Natural killer cell (primary cell): ENCODE results near the gene CSTF3. TPM values are rescaled to one million over a fixed set of nuclear protein-coding genes. Genes with fewer than 3 reads are reported as not detected.

Source experiments
- ATAC-seq, 3 donors: fragments of 150-1000 bp in 2 of 3; fragments of 200-7000 bp in 1 of 3; cut with Tn5 transposase; 1 replicate in 1 of 3; 2 replicates in 2 of 3; pipeline ENCODE4 v1.10.0; 2021; ENCODE audit warnings: mild to moderate bottlenecking in 2 of 3, moderate library complexity in 2 of 3
- DNase-seq, 2 donors: peaks; one replicate each; pipeline versions ENCODE4 v3.0.0 to v3.0.0-alpha.2; 2013 to 2021; ENCODE audit warnings: mixed read lengths in 1 of 2
- H3K27ac ChIP-seq: one replicate; pipeline ENCODE4 v1.5.1; 2013; ENCODE audit warnings: mild to moderate bottlenecking, low read length
- H3K27me3 ChIP-seq: one replicate; pipeline ENCODE4 v1.6.1; 2013; ENCODE audit warnings: low read length; ENCODE audit not compliant: control insufficient read depth, insufficient read depth
- H3K36me3 ChIP-seq: one replicate; pipeline ENCODE4 v1.6.1; 2013; ENCODE audit warnings: low read length; ENCODE audit not compliant: control insufficient read depth, insufficient read depth
- H3K4me1 ChIP-seq: one replicate; pipeline ENCODE4 v1.6.1; 2013; ENCODE audit warnings: low read length; ENCODE audit not compliant: control insufficient read depth, insufficient read depth
- H3K4me3 ChIP-seq: one replicate; pipeline ENCODE4 v1.5.1; 2013; ENCODE audit warnings: low read length
- H3K9me3 ChIP-seq: one replicate; pipeline ENCODE4 v1.6.1; 2013; ENCODE audit warnings: low read length; ENCODE audit not compliant: control insufficient read depth, insufficient read depth
- H3K27ac Mint-ChIP-seq, 2 donors: one replicate each; pipeline ENCODE4 v1.8.0; 2022; ENCODE audit warnings: mild to moderate bottlenecking in 2 of 2, mixed read lengths in 2 of 2, moderate library complexity in 1 of 2
- H3K27me3 Mint-ChIP-seq, 2 donors: one replicate each; pipeline ENCODE4 v1.8.0; 2022; ENCODE audit warnings: low read depth in 2 of 2, mixed read lengths in 2 of 2
- H3K36me3 Mint-ChIP-seq: one replicate; pipeline ENCODE4 v1.8.0; 2022; ENCODE audit warnings: mixed read lengths
- H3K4me1 Mint-ChIP-seq, 2 donors: one replicate each; pipeline ENCODE4 v1.8.0; 2022; ENCODE audit warnings: mixed read lengths in 2 of 2
- H3K4me3 Mint-ChIP-seq: one replicate; pipeline ENCODE4 v1.8.0; 2022; ENCODE audit warnings: mild to moderate bottlenecking, moderate library complexity, mixed read lengths
- H3K9me3 Mint-ChIP-seq, 2 donors: one replicate each; pipeline ENCODE4 v1.8.0; 2022; ENCODE audit warnings: mixed read lengths in 2 of 2
- CTCF ChIP-seq: fragments of 200-600 bp; IDR thresholded peaks from one replicate; pipeline ENCODE4 v1.8.0; 2022; ENCODE audit warnings: antibody characterized with exemption
- WGBS: methylation state at CpG from one replicate; pipeline ENCODE4 v1.1.7; 2013; ENCODE audit warnings: missing lambda C conversion rate; ENCODE audit not compliant: insufficient coverage; 5-methylcytosine and 5-hydroxymethylcytosine counted together
- intact Hi-C: fragments of 100-400 bp; cut with micrococcal nuclease; formaldehyde crosslinking; loops from one replicate; pipeline ENCODE4 v1.14.2; 2022
- total RNA-seq, 4 donors: library from RNA; stranded (reverse); fragments of 120-200 nt in 1 of 4; gene quantifications; one replicate each; pipeline versions ENCODE4 v1.2.3 to v1.2.4, GENCODE V29; 2013 to 2022

The CSTF3 gene
- total RNA-seq, 3 donors from 2014 or later (not counting 1 experiment from before 2014, with no cell fraction given) = 10.9 to 15.6 (median 12.0) TPM

DNA sequence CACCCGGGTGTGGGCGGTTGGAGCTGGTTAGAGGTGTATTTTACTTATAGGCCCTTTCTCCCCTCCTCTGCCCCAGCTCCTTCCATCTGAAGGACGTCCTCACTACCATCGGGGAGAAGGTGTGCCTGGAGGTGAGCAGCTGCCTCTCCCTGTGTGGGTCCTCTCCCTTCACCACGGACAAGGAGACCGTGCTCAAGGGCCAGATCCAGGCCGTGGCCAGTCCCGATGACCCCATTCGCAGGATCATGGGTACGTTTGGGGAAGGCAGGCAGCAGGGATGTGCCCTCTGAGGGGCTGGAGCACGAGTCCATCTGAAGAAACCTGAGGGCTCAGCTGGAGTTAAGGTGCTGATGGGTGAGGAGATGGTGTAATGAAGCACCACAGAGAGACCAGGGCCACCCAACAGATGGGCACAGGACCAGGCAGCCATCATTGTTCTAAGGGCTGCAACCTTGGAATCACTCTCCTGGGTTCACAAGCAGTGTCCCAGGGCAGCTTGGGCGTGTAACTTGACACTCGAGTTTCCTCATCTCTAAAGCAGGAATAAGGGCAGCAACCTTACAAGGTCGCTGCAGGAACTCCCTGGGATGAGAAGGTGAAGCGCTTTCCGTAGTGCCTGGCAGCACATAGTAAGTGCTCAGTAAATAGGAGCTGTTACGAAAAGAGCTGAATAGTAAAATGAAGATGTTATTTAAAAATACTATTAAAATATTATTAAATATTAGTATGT lies 92.5 kb downstream of the CSTF3 start:
- Histone ChIP-seq H3K4me1 (peaks cover 16% of the 10 kb centered on the region), H3K9me3 (no peaks in the 10 kb centered on the region), H3K27ac (no peak overlapping the region), H3K4me3 (no peak overlapping the region), H3K27me3 (no peaks in the 10 kb centered on the region), H3K36me3 (peaks cover 42% of the 10 kb centered on the region)
- intact Hi-C loops = no loop called here
- no peak for DNase-seq
- WGBS = 98% methylated on average over 14 of the region's 17 CpGs
- ATAC-seq = no peak
- Mint-ChIP-seq H3K4me3 (no peak overlapping the region), H3K27ac (no peak overlapping the region), H3K36me3 (peaks cover 13% of the 10 kb centered on the region), H3K4me1 (peaks cover 13 to 16% of the 10 kb centered on the region in 2 donors), H3K27me3 (no peaks in the 10 kb centered on the region), H3K9me3 (no peaks in the 10 kb centered on the region)
- no peak for TF ChIP-seq CTCF

- ATAC-seq = no peak
- Histone ChIP-seq H3K27ac (no peak overlapping the region), H3K4me3 (no peak overlapping the region), H3K9me3 (no peaks in the 10 kb centered on the region), H3K27me3 (no peaks in the 10 kb centered on the region), H3K36me3 (peaks cover 34% of the 10 kb centered on the region), H3K4me1 (peaks cover 20% of the 10 kb centered on the region)
- WGBS = 93% methylated on average over 3 of the region's 3 CpGs
- Mint-ChIP-seq H3K27me3 (no peaks in the 10 kb centered on the region), H3K4me3 (no peak overlapping the region), H3K9me3 (no peaks in the 10 kb centered on the region), H3K4me1 (peaks cover 21 to 24% of the 10 kb centered on the region in 2 donors), H3K27ac (no peak overlapping the region), H3K36me3 (peaks cover under 1% of the 10 kb centered on the region)
- TF ChIP-seq CTCF = no peak
- intact Hi-C loops = no loop called here
- no peak for DNase-seq
Measured at GRCh38 chr11:33067294-33067693, 94.0 kb downstream of the CSTF3 start.

DNA sequence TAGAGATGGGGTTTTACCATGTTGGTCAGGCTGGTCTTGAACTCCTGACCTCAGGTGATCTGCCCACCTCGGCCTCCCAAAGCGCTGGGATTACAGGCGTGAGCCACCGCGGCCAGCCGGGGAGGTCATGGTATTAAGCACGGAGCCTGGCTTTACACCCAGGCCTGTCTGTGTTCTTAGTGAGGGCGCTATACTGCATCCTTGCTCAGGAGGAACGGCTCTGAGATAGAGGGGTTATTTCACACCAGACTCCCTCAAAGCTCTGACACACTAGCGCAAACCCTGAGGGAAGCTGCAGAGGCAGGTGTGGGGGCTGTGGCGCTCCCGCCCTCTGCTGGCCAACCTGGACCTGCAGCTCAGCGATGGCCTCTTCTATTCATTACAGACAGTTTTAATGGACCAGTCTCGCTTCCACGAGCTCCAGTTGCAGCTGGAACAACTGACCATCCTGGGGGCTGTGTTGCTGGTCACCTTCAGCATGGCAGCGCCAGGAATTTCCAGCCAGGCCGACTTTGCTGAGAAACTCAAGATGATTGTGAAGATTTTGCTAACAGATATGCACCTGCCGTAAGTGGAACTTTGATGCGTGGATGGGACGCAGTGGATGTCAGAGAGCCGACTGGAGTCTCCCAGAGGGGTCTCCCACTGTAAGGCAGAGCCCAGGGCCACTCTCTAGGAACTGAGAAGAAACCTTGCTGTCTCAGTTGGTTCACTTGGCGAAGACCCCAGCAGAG lies 95.7 kb downstream of the CSTF3 start:
- ATAC-seq = peak; percentile 87 to 93 (median 92)
- peaks cover 39% of the 10 kb centered on the region for H3K36me3 ChIP-seq
- no peak overlapping the region for H3K4me3 ChIP-seq
- peak; percentile 83 for TF ChIP-seq CTCF
- intact Hi-C loops = loop anchor here (1.0 to 2.0 kb wide), 3 partner anchors 105 to 256 kb away; no protein-coding TSS in a partner anchor
- no peaks in the 10 kb centered on the region for H3K27me3 ChIP-seq
- Mint-ChIP-seq H3K36me3 (no peaks in the 10 kb centered on the region), H3K27me3 (no peaks in the 10 kb centered on the region), H3K4me3 (no peak overlapping the region), H3K9me3 (no peaks in the 10 kb centered on the region), H3K27ac (peak overlapping the region in 1 of 2 donors; percentile 42), H3K4me1 (peaks cover 21 to 24% of the 10 kb centered on the region in 2 donors)
- H3K4me1 ChIP-seq = peaks cover 20% of the 10 kb centered on the region
- 81% methylated on average over 22 of the region's 22 CpGs for WGBS
- peak; percentile 62 to 85 for DNase-seq
- H3K9me3 ChIP-seq = no peaks in the 10 kb centered on the region
- H3K27ac ChIP-seq = no peak overlapping the region
